Inflammatory macrophage (primary cell): Measurements from ENCODE around the gene SEC24C.
"Not testable (repeated sequence)": the region's sequence is repeated elsewhere in the genome, so short reads cannot be mapped to it uniquely, and the experiment has no call there.

Experiments
- DNase-seq, 2 donors: peaks; one replicate each; pipeline ENCODE4 v3.0.0-alpha.2; 2020 to 2022
- total RNA-seq, 18 experiments: gene quantifications; one replicate each; lab custom pipeline; 2026; ENCODE audit warnings: mixed read lengths in 6 of 18, inconsistent platforms in 2 of 18; lab: John Stamatoyannopoulos, UW

Gene SEC24C, protein sequence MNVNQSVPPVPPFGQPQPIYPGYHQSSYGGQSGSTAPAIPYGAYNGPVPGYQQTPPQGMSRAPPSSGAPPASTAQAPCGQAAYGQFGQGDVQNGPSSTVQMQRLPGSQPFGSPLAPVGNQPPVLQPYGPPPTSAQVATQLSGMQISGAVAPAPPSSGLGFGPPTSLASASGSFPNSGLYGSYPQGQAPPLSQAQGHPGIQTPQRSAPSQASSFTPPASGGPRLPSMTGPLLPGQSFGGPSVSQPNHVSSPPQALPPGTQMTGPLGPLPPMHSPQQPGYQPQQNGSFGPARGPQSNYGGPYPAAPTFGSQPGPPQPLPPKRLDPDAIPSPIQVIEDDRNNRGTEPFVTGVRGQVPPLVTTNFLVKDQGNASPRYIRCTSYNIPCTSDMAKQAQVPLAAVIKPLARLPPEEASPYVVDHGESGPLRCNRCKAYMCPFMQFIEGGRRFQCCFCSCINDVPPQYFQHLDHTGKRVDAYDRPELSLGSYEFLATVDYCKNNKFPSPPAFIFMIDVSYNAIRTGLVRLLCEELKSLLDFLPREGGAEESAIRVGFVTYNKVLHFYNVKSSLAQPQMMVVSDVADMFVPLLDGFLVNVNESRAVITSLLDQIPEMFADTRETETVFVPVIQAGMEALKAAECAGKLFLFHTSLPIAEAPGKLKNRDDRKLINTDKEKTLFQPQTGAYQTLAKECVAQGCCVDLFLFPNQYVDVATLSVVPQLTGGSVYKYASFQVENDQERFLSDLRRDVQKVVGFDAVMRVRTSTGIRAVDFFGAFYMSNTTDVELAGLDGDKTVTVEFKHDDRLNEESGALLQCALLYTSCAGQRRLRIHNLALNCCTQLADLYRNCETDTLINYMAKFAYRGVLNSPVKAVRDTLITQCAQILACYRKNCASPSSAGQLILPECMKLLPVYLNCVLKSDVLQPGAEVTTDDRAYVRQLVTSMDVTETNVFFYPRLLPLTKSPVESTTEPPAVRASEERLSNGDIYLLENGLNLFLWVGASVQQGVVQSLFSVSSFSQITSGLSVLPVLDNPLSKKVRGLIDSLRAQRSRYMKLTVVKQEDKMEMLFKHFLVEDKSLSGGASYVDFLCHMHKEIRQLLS
- 122 to 193 (median 151) reads per million in 18 experiments for total RNA-seq

DNA sequence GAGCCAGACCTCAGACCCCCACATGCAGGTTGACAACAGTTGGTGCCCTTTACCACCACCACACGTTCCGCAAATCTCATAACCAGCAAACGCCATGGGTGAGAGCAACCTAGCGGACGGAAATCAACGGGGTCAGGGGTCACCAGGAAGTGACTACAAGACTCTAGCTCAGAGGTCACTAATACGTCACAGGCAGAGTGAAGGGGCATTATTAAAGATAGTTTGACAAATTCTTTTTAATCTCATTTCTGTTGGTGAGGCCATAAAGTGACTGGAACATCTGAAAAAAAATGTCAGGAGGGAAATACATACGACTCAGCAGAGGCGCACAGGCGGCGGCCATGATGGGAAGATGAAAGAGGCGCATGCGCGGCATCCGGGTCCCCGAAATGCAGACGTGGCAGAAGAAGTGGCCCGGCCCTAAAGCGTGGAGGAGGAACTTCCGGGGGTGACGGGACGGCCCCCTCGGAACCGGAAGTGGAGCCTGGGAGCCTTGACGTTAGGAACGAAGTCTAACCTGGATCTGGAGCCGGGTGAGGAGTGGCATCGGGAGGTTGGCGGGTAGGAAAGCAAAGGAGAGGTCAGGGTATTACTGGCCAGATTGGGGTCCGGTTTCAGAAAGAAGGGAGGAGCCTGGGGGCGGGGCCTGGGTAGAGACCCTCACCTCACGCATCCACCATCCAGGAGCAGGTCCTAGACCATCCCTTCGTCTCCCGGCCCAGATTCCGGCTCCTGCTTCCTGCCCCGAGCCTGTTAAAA is at the start of gene SEC24C:
SEC24C (plus strand) TSS at position 468 of the 759 bp plus-strand sequence. CDS start 2,461 bp downstream, outside the sequence.
- peak; percentile 97 for DNase-seq

DNA sequence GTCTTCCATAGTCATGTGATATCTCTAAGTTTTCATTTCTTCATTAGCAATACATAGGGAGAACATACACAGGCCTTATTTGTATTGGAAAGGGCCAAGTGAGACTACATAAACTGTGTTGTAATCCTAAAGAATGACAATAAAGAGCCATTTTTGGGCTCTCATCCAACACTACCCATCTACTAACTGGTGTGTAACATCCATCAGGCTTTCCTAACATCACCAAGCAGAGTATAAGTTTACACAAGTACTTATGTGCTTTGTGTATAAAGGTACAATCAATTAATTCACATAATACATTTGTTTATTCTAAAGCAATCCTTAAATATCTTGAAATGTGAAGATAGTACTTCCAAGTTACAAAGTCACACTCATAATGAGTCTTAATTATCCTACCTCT is 48.9 kb upstream of the SEC24C start:
- not testable (repeated sequence) for DNase-seq

DNA sequence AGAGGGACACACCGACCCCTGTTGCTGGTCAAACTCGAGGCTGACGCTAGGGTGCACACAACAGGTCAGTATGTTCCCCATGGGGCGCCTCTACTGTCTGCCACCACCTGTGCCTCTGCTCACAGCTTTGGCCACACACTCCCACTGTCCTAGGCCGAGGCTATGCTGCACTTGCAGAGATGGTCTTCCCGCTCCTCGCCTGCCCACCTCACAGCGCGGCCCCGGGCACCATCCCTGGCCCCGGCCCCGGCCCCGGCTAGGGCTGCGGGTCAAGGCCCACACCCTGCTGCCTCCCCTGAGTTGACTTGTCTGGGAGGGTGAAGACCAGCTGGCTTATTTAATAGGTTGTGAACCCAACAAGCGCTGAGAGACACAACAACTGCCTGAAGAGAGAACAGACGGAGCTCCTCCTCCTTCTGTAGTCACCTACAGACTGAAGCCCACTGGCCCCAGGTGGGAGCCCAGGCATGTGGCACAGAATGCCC is 46.5 kb upstream of the SEC24C start, which contains the start of gene AGAP5:
AGAP5 (minus strand) TSS at position 435 of the 485 bp plus-strand sequence; CDS start at position 81, 354 bp downstream.
- DNase-seq = not testable (repeated sequence)

DNA sequence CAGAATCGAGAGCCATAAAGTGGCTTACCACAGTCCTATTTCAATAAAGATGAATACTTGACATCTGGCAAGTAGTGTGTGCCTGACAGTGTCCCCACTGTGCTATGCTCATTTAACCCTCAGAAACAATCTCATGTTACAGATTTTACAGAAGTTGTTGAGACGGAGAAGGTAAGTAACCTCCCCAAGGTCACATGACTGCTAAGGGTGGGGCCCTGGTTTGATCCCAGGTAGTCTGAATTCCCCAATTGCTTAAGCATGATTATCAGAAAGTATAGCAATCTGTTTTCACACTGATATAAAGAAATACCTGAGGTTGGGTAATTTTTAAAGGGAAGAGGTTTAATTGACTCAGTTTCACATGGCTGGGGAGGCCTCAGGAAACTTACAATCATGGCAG is 45.4 kb upstream of the SEC24C start:
- not testable (repeated sequence) for DNase-seq

DNA sequence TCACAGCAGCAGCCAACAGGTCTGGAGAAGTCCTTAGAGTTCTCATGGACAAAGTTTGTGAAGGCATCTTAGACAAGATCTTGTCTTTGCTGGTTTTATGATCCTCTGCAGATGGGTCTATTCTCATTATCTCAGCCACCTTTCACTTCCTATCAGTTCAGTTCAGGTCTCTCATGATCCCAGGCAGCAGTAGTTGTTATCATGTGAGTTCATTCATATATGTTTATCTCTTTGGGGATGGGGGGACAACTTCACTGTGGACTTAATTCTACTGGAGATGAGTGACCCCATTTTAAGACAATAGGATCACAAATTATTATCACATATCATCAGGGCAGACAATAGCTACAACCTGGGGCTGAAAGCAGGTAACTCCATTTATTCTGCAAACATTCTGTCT is 40.2 kb upstream of the SEC24C start:
- not testable (repeated sequence) for DNase-seq

DNA sequence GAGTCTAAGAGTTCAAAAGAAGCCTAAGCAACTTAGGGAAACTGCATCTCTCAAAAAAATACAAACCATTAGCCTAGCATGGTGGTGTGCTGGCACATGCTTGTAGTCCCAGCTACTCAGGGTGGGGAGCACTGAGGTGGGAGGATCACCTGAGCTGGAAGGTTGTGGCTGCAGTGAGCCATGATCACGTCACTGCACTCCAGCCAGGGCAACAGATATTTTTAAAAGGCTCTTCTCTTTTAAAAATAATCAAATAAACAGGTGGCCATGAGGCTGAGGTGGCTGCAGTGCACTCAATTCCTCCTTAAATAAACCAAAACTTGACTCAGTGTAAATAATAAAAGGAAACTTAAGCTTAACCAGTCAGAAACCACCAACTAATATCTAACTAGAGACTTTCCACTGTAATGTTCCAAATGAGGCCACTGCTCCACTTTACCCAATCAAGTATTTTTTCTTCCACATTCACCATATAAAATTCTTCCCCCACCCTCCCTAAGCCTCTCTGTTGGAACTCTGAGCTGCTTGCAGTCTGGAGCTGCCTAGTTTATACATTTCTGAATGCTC is 38.6 kb upstream of the SEC24C start:
- DNase-seq = not testable (repeated sequence)

DNA sequence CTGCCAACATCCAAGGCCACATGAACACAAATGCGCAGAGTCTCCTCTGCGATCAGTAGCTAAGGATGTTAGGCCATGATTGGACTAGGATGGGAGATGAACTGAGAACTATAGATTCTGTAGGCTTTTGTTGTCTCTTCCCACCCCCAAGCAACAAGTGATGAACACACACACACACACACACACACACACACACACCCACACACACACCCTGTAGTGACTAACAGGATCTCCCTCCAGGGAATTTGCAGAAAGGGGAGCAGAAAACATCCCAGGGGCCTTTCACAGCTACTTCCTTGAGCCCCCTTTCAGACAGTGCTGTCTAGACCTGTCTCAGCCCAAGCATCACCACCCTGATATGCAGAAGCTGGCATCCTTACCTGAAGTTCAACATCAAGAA is 37.7 kb upstream of the SEC24C start:
- DNase-seq = peak in 1 of 2 donors; percentile 12

DNA sequence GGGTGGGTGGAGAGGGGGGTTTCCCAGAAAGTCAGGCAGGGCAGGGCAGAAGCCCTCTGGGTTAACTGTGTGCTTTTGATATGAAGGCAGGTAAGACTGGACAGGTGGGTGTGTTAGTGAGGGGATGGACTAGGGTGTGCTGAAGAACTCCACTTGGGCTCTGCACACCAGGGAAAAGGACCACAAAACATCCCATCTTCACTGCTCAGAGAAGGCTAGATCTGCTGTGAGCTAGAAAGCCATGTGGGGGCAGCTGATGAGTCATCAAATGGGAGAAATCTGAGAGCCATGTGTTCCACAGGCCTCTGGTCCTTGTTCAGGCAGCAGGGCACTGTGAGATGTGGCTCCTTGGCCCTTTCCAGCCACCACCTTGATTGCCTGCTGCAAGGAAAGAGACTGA is 36.5 kb upstream of the SEC24C start:
- DNase-seq = not testable (repeated sequence)

DNA sequence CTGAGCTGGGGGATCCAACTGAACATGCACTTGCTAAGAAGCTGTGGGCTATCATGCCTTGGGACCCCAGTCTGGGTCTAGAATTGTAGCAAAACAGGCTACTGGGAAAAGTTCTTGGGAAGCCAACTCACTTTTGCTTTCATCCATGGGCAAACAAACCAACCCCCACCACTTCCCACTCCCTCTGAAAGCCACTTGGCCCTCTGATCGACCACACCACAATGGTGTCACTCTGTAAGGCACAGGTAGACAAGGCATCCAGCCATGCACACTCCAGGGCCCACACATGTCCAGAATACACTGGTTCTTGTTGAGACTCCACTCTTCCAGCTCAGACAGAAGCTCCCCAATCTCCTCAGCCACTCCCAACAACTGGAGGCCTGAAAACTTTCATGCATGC is 36.0 kb upstream of the SEC24C start:
- not testable (repeated sequence) for DNase-seq

DNA sequence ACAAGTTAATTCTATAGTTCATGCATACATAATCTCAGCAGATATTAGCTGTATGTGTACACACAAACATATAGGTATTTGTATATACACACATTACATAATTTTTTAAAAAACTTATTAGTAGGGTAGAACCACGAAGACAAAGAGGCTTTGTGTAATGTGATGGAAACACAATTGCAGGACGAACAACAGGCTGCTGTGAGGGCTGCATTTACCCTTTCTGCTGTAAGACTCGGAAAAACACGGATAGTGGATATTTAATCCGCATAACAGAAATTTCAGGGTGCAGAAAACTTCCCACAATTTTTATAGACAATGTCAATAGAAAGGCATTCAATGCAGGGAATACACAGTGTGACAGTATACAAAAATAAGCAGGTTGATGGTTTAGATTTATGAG is 32.5 kb upstream of the SEC24C start:
- DNase-seq = not testable (repeated sequence)

DNA sequence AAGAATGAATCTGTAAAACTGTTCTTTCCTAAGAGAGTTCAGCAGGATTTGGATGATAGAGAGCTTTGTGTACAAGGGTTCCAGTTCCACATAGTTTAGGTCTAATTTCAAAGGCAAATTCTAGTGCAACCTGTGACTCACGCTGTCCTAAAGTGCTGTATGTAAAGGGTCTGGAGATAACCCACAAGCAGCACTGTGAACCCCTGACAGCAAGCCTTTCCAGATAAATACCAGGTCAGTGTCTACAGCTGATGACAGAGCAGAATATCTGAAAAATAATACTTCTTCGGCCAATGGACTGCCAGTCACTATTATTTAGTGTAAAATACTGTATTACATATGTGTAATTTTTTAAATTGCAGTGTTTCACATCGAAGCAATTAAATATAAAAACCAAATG is 30.3 kb upstream of the SEC24C start:
- DNase-seq = not testable (repeated sequence)

DNA sequence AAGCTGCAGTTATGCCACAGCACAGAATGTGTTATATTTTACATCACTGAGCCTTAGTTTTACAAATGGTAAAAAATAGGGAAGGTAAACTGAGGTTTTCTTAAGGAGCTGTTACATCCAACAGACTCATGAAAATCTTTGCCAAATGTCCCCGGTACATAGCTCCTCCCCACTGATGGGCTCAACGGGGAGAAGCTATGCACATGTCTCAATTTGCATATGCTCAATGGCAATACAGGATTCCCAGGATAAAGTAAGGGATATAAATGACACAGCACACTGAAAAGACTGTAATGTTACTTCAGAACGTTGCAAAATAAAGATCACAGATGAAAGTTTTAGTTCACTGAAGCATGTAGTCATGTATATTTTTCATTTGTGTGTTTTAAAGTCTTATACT is 29.7 kb upstream of the SEC24C start:
- DNase-seq = not testable (repeated sequence)

DNA sequence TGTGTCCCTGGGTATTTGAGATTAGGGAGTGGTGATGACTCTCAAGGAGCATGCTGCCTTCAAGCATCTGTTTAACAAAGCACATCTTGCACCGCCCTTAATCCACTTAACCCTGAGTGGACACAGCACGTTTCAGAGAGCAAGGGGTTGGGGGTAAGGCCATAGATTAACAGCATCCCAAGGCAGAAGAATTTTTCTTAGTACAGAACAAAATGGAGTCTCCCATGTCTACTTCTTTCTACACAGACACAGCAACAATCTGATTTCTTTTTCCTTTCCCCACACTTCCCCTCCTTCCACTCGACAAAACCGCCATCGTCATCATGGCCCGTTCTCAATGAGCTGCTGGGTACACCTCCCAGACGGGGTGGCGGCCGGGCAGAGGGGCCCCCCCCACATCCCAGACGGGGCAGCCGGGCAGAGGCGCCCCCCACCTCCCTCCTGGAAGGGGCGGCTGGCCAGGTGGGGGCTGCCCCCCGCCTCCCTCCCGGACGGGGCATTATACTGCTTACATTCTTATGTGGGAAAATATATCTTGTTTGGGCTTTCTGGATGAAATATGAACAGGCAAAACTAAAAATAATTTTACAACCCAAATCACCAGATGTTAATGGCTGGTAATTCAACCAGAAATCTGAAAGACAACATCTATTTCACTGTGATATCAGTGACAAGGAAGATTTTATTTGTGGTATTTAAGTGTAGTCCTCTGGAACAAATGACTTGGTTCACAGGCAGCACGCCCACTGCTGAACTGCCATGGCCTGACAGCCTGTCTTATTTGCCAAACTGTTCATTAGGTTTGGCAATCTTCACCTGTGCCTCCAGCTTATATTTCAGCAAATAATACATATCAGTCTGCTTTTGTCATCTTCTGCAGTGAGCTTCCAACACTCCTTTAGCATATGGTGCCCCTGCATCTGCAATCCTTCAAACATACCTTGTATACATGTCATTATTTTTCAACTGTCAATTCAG is 28.7 kb upstream of the SEC24C start:
- DNase-seq = not testable (repeated sequence)

DNA sequence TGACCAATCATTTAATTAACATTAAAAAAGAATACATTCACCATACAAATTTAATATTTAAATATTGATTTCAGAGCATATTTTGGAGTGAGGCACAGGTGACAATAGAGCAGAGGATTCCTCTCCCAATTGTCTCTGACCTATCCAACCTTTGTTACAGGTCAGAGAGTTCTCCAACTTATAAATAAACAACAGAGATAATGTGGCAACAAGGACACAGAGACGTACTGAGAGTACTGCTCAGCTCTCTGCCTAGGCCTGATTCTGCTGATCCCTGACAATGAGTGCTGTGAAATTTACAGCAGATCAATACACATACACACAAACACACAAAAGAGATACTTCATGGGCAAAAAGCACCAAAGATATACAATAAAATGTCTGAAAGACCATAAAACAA is 27.9 kb upstream of the SEC24C start:
- no peak for DNase-seq

DNA sequence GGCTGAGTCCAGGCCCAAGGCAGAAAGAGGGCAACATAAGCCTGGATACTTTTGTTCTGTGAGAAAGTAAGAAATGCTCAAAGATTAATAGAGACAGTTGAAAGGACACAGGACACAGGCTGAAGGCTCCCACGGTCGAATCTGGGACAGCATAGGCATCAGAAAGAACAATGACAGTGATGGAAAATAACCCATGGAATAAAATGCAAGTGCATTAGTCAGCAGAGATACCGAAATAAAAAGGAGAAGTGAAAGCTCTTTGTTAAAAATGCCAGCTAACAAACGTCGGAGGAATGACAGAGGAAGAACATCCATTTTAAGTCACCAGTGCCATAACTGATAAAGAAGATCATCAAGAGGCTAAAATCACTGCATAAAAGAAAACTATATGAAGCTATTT is 26.6 kb upstream of the SEC24C start:
- peak; percentile 63 to 77 for DNase-seq

DNA sequence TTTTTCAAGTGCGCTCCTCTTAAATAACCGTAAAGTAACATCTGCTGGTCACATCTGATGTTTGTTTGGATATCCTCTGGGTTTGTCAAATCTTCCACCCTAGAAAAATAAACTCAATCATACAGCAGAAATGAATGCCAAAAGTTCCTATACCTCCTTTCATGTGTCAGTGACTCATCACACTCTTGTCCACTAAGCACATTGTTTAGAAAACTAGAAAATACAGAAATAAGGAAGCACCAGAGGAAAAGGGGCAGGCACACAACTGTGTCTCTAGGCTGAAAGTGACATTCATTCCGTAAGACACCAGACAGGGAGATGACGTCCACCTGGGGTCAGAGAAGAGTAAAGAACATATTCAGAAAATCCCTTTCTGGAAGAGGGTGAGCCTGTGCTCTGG is 23.6 kb upstream of the SEC24C start:
- peak; percentile 61 to 73 for DNase-seq

DNA sequence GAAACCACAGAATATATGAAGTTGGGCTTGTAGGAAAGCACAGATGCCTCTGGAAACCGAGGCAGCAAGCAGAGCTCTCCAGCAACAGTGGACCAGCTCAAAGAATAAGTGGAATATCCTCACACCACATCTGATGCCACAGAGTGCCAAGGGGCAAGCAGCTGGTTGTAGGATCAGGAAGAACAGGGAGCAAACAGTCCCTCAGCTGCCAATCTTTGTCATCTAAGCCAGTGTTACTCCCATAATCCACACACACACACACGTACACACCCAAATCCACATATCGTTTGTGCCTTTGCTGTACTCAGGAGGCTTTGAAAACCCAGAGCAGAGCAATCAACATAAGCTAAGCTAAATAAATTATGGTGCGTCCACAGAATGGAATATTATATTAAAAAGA is 20.7 kb upstream of the SEC24C start:
- DNase-seq = no peak

DNA sequence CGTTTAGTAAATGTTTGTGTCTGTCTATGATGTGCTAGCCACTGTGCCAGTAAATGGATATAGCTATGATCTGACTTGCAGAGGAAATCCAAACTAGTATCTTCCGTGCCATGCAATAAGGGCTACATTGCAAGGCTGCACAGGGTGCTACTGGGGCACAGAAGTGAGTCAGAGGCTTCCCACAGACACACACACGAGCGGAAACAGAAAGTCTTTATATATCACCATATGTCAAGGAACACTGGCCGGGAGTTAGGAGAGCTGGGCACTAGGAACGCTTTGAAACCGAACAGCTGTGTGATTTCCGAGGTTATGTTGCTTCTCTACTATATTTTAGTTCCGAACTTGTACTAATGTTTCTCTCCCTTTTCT is 14.4 kb upstream of the SEC24C start:
- peak; percentile 44 to 47 for DNase-seq

DNA sequence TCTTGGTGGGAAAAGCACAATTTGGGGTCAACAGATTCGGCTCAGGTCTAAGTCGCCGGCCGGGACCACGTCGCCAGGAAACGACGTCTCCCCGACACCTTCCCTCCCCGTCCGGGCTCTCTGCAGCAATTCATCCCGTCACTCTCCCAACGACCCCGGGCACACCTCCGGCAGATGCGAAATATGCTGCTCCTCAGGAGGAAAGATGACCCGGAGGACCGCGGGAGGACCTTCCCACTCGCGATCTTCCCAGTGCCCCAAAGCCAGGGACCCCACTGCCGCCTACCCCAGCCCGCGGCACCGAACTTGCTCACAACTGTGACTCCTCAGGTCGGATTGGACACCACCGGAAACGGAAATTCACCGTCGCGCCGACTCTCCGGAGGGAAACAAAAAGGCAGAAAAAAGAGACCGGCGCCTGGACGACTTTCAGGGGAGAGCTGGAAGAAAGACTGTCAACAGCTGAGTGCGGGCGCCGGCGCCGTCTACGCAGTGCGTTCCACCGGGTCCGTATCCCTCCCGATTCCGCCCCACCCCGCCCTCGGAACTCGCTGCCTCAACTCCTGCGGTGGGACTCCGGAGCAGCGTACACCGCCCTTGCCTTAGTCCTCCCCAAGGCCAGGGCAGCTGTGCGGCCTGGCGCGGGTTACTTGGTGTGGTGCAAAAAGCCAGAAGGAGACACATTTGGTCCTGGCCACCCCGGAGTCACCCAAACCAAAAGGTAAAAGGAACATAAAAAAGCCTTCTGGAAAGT is 13.8 kb upstream of the SEC24C start:
- DNase-seq = peak; percentile 91 to 96
